Stimulated activated CD8-positive, alpha-beta memory T cell treated with anti-CD3 and anti-CD28 coated beads, Interleukin-12 subunit alpha, Interleukin-12 subunit beta, amount 100 ng/mL, for 4 hours (primary cell): Measurements from ENCODE around the gene ARHGAP8.
"Not testable (repeated sequence)": the region's sequence is repeated elsewhere in the genome, so short reads cannot be mapped to it uniquely, and the experiment has no call there.

ENCODE experiments used
- DNase-seq: peaks from one replicate; pipeline ENCODE4 v3.0.0-alpha.2; 2020; ENCODE audit warnings: low read depth

ARHGAP8 gene

DNA sequence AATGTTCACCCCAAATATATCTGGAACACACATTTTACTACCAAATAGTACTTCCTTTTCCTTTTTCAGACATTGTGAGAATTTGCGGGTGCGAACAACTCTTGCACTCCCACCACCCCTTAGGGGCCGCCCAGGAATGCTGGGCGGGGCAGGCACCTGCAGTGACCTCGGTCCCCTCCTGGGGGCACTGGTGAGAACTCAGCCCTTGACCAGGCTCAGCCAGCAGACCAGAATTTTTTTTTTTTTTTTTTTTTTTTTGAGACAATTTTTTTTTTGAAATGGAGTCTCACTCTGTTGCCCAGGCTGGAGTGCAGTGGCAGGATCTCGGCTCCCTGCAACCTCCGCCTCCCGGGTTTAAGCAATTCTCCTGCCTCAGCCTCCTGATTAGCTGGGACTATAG, 75.8 kb downstream of the ARHGAP8 start:
- DNase-seq = no peak

DNA sequence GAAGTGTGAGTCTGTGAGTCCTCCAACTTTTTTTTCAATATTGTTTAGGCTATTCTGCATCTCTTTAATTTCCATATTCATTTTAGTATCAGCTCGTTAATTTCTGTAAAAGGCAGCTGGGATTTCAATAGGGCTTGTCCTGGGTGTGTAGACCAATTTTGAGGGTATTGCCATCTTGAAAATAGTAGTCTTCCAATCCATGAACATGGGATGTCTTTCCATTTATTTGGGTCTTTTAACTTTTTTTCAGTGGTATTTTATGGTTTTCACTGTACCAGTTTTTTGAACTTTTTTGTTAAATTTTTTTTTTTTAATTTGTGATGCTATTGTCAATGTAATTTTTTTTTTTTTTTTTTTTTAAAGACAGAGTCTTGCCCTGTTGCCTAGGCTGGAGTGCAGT, 79.5 kb downstream of the ARHGAP8 start:
- no peak for DNase-seq

DNA sequence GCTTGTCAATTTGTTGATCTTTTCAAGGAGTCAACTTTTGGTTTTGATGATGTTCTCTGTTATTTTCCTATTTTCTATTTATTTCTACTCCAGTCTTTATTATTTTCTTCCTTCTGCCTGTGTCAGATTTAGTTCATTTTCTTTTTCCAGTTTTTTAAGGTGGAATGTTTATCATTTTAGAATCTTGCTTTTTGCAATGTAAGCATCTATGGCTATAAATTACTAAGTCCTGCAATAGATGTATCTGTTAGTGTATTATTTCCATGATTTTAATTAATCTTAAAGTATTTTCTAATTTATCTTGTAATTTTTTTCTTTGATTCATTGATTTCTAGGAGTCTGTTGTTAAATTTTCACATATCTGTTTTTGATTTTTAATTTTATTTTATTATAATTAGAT, 81.7 kb downstream of the ARHGAP8 start:
- no peak for DNase-seq

DNA sequence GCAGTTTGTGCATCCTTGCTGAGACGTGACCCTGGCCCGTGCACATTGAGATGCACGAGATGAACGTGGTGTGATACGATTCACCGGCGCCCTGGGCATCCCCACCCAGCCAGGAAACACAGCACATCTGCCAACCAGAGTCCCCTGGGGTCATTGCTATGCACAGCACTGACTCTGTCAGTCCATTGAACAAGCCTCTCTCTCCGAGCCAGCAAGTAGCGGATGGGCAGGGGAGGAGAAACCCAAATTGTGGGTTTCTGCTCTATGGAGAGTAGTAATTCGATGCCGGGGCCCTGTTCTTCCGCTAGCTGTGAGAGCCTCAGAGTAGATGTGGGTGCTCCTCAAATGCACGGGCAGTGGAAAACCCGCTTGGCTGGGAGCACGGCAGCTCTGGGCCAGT, 85.1 kb downstream of the ARHGAP8 start:
- no peak for DNase-seq

DNA sequence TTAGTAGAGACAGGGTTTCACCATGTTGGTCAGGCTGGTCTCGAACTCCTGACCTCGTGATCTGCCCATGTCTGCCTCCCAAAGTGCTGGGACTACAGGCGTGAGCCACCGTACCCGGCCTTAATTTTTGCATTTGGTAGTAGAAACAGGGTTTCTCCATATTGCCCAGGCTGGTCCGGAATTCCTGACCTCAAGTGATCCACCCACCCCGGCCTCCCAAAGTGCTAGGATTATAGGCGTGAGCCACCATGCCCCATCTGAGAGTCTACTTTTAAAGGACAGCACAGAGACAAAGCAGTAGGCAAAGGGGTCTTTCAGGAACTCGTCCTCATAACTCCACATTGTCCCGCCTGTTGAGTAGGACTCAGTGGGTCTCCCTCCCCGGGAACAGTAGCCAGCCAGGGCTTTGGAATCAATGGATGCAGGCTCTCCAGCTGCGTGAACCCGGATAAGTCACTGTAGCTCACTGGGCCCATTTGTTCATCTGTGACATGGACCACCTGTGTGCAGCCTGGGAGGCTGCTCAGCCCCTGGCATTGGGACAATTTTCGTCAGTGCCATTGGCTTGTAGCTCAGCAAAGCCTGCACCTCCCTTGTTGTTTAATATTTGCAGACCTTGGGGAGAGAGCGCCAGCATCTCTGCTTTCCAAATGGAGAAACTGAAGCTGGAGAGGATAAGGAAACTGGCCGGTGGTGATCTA, 86.1 kb downstream of the ARHGAP8 start:
- DNase-seq = no peak

DNA sequence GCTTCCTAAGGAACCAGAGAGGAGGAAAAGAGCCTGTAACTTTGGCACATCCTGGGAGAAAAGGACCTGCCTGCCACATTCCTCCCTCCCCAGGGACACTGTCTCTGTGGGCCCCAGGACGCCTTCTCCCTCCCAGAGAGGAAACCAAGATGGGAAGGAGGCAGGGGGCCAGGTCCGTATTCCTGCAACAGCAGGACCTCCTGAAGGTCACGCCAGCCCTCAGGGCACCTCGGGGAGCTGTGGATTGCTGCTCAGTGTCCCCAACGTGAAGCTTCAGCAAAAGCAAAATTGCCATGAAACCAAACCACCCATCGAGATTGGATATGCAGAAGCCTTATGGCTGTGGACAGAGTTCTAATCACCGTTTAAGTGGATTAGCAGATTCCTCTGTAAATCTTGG, 86.7 kb downstream of the ARHGAP8 start:
- DNase-seq = no peak

DNA sequence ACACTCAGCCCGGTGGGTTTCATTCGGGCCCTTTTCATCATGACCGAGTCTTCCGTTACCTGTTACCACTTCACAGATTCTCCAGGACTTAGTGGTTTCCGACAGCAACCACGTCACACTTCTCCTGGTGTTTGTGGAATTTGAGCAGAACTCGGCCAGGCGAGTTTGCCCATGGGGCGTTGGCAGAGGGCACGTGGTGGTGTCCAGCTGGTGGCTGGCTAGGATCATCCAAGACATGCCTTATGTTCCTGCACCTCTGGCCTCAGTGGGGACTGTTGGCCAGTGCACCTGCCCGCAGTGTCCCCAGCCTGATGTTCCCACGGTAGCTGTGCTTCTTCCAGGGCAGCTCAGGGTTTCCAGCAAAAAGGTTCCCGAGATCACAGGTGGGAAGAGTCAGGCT, 87.3 kb downstream of the ARHGAP8 start:
- no peak for DNase-seq

DNA sequence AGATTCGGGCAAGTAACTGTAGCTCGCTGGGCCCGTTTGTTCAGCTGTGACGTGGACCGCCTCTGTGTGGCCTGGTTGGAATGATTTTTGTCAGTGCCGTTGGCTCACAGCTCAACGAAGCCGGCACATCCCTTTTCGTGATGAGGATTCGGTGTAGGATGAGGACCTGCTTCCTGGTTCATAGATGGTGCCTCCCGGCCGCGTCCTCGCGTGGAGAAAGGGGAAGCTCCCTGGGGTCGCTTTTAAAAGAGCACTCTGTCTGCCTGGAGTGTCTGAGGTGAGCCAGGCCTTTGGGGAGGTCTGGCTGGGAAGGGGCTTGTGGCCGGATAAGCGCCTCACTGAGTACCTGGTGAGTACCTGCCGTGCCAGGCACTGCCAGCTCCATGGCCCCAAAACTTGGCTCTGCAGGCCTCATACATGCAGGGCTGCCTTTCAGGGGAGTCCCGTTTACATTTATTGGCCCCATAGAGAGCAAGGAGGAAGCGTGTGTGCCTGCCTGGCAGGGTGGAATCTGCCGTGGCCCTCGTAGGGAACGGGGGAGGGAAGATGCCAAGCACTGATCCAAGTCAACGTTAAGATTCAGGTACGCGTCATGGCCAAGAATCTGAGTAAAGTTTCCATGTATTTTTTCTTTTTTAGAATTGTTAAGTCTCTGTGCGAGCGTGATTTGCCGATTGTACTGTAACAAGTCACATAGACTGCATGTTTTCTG, 88.4 kb downstream of the ARHGAP8 start:
- no peak for DNase-seq

DNA sequence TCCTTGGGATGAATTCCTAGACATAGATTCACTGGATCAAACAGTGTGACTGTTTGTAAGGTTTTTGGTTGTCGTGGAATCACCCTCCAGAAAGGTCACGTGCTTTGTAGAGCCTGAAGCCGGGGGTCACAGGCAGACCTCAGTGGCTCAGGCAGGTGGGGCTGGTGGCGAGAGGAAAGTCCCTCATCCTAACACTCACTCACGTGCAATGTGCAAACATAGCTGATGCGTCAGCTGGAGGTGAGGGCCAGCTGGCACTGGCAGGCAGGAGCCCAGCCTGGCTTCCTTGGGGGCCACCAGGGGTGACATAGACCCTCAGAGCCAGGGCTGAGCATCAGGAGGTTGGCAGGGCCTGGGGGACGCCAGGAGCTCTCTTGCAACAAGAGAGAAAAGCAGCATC, 90.0 kb downstream of the ARHGAP8 start:
- DNase-seq = no peak

DNA sequence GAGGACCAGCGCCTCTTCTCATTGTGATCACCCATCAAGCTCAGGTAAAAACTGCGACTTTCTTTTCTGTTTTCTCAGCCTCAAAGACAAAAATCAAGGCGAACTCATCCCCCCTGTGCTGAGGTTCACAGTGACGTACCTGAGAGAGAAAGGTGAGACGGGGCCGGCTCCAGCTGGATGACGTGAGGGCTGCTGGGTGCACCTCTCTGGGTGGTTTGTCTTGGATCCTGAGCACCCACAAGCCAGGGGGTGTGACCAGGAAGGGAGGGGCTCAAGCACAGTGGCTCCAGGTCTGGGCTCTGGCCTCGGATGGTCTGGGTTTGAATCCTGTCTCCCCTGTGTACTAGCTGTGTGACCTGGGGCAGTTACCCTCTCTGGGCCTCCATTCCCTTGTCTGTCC, 92.8 kb downstream of the ARHGAP8 start:
- DNase-seq = no peak

DNA sequence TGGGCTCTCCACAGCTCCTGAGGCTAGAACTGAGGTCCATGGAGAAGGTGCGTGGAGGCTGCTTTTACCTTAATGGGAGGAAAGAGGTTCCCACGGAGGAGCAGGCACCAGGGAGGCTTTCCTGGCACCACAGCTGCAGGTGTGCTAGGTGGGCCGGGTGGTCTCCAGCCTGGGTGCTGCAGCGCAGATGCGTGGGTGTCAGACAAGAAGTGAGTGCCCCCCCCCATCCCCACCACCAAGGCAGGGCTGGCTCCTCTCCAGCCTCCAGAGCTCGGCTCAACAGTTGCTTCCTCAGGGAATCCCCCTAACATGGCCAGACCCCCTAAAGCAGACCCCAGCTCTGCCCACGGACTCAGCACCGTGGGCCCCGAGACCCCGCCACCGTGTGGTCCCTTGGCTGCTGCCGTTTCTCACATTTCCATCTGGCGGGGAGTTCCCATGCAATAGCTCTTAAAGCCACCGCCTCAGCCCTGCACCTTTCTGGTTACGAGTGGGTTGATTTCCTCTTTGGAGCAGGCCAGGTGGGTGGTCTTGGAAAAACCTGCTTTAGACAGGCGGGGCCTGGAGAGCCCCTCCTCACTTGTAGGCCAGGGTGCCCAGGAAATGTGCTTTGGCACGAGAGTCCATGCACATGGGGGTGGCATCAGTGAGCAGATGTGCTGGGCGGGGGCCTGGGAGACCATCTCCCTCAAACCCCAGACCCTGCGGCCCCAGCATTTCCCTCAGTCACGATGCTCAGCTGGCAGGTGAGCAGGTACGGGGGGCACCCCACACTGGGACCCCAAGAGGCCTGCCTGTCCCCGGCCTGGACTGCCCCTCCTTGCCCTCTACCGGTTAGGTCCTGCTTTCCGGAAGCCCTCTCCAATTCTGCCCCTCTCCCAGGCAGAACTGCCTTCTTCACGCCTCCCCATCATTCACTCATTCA, 93.7 kb downstream of the ARHGAP8 start:
- DNase-seq = no peak

DNA sequence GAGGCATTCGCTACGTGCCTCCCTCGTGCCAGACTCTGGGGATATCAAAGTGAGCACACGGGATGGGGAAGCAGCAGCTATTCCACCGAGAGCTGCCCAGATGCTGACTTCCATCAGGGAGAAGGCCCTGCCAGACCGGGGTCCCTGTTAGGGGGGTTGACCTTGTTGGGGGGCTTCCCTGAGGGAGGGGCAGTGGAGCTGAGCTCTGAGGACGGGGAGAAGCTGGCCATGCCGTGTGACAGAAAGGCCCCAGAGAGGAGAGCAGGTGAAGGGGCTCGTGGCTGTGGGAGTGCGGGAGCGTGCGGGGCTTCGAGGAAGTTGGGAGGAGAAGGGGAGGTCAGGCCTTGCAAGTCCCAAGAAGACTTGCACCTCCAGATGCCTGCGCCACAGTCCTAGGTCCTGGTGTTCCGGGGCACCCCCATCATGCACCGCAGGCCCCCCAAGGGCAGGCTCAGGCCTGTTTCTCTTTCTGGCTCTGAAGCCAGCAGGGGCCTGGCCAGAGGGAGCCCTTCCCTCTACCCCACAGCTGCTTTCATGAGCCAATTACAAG, 94.4 kb downstream of the ARHGAP8 start:
- DNase-seq = no peak

DNA sequence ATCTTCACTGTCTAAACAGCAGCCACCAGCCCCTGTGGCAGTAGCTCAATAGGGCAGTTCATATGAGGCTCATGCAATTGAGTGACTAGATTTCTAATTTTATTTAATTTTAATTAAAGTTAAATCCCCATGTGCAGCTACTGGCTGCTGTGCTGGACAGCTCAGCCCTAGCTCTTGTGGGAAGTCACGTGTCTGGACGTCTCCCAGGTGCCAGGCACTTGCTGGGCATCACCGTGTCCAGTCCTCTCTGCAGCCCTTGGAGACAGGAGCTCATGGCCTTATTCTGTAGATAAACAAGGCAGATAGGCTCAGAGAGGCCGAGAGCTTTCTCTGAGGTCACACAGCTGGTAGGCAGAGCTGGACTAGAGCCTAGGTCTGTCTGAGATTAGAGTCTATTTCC, 95.0 kb downstream of the ARHGAP8 start:
- no peak for DNase-seq

DNA sequence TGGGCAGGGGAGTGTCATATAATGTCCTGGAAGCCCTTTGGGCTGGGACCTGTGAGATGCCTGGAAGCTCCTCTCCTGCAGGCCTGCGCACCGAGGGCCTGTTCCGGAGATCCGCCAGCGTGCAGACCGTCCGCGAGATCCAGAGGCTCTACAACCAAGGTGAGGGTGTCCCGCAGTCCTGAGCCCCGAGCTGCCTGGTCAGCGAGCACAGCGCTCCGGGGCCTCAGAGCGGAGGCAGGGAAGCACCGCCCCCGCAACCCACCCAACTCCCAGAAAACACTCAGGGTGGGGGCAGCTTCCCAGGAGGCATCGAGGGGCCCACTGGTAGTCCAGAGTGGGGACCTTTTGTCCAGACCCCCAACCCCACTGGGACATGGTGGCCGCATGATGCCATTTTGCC, 95.5 kb downstream of the ARHGAP8 start:
- DNase-seq = no peak

DNA sequence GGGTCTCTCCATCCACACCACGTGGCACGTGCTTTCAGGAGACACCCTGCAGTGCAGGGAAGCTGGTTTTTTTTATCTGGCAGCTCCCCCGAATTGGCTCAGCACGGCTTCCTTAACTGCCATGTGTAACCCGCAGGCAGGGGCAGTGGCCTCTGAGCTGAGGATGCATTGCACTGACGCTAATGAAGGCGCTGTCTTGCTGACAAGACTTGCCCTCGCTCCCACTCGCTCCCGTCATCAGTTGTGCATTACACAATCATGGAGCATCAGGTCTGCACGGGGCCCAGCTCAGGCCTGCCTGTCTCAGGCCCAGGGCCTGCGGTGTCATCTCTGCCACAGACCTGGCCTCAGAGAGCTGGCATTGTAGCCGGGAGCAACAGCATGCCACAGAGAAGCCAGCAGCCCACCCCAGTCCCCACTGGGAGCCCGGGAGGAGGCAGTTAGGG, 95.9 kb downstream of the ARHGAP8 start:
- no peak for DNase-seq

DNA sequence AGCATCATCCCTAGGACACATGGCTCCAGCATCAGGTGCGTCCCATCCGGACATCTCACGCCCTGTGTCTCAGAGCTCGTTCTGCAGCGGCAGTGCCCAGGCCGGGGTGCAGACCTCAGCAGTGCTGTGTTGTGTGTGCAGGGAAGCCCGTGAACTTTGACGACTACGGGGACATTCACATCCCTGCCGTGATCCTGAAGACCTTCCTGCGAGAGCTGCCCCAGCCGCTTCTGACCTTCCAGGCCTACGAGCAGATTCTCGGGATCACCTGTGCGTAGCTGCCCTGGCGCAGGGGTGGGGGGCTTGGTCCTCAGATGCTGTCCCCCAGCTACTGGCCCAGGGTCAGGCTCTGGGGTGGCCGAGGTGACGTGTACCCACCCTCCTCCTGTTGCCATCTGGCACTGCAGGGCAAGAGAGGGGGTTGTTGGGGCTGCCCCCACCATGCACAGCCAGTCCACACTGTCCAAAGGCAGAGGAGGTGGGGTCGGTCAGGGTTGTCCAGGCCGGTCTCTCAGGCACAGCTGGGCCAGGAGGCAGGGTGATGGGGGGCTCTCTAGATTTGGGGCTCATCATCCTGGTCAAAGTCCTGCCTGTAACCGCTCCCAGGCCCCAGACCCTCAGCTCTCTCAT, 96.5 kb downstream of the ARHGAP8 start:
- no peak for DNase-seq

DNA sequence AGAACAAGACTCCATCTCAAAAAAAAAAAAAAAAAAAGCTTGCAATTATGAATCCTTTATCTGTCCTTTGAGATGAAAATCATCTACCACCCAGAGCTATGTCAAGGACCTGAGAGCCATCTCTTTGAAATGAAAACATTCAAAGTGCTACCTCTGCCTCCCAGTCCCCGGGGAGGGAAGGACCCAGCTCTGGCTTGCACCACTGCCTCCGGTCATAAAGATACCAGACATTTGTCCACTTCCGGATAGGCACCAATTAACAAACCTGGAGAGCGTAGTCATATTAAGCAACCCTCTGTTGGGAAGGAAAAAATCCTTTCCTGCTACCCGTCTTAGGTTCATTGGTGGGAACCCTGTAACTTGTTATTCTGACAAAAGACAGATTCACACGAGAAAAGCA, 98.6 kb downstream of the ARHGAP8 start:
- DNase-seq = no peak

DNA sequence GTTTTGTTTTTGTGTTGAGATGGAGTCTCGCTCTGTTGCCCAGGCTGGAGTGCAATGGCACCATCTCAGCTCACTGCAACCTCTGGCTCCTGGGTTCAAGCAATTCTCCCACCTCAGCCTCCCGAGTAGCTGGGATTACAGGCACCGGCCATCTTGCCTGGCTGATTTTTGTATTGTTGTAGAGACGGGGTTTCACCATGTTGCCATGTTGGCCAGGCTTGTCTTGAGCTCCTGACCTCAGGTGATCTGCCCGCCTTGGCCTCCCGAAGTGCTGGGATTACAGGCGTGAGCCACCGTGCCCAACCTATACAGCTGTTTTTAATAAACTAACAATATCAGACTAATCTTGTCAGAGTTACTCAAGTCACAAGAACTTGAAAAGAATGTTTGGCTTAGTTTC, 102.3 kb downstream of the ARHGAP8 start:
- not testable (repeated sequence) for DNase-seq

DNA sequence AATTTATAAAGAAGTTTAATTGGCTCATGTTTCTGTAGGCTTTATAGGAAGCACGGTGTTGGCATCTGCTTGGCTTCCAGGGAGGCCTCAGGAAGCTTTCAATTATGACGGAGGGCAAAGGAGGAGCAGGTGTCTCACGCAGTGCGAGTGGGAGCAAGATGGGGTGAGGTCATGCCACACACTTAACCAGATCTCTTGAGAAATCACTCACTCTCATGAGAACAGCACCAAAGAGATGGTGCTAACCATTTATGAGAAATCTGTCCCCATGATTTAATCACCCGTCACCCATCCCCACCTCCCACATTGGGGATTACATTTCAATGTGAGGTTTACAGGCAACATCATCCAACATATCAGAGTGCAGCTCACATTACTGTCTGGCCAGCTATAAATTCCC, 103.5 kb downstream of the ARHGAP8 start:
- no peak for DNase-seq

DNA sequence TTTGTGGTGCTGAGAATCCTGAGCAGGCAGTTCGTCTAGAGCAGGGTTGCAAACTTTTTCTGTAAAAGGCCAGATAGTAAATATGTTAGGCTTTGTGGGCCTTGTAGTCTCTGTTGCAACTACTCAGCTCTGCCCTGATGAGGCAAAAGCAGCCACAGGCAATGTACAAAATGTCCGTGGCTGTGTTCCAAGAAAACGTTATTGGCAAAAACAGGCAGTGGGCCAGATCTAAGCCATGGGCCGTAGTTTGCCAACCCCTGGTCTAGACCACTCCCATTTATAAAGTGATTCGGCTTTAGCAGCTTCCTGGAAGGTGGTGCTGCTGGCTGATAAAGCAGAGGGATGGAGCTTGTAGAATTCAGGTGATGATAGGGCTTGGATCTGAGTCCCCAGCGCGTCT, 106.4 kb downstream of the ARHGAP8 start:
- DNase-seq = not testable (repeated sequence)

DNA sequence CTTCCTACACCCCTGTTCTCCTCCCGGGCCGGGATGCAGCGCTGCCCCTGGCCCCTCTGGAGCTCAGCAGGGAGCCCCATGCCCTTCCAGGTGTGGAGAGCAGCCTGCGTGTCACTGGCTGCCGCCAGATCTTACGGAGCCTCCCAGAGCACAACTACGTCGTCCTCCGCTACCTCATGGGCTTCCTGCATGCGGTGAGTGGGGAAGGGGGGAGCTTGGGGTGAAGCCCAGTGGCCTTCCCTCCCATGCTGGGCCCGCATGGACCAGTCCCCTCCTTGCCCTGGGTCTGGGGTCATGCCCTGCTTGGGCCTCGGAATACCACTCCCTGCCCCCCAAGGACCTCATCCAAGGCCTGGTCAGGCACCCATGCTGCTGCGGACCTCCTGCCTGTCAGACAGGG, 107.3 kb downstream of the ARHGAP8 start:
- DNase-seq = no peak

DNA sequence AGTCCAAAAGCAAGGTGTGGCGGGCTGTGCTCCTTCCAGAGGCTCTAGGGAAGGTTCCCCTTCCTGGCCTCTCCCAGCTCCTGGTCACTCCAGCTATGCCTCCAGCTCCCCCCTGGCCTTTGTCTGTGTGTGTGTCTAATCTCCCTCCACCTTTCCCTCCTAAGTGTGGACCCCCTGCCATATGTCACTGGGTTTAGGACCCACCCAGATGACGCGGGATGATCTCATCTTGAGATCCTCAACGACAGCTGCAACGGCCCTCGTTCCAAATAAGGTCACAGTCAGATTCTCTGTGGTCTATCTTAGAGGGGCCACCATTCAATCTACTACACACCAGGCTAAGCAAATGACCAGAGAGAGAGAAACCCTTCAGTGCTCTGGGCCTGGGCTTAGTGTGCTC, 107.9 kb downstream of the ARHGAP8 start:
- DNase-seq = no peak
